Activated CD4-positive, alpha-beta memory T cell treated with anti-CD3 and anti-CD28 coated beads, Interleukin-2, amount 10 ng/mL, durations not matched to agents 7 days and 5 days (primary cell): ENCODE data around the gene MYOCD. TPM values are rescaled to one million over a fixed set of nuclear protein-coding genes. Genes with fewer than 3 reads are reported as not detected.

ENCODE experiments used
- CTCF ChIA-PET: fragments of 350-600 bp; sonication (Branson Sonifier 250); formaldehyde crosslinking; loops from one replicate; lab custom pipeline; 2021; ENCODE audit warnings: antibody characterized with exemption, inconsistent platforms; lab: Charles Lee
- POLR2A ChIA-PET: fragments of 350-600 bp; sonication (Branson Sonifier 250); formaldehyde crosslinking; loops from one replicate; lab custom pipeline; 2021; ENCODE audit warnings: antibody characterized with exemption; lab: Charles Lee
- DNase-seq: peaks from one replicate; pipeline ENCODE4 v3.0.0-alpha.2; 2020
- H3K27ac Mint-ChIP-seq: one replicate; pipeline ENCODE4 v1.8.0; 2021; ENCODE audit warnings: mild to moderate bottlenecking, mixed read lengths
- H3K27me3 Mint-ChIP-seq: one replicate; pipeline ENCODE4 v1.8.0; 2021; ENCODE audit warnings: mixed read lengths
- H3K36me3 Mint-ChIP-seq: one replicate; pipeline ENCODE4 v1.8.0; 2021; ENCODE audit warnings: low read depth, mixed read lengths
- H3K4me1 Mint-ChIP-seq: one replicate; pipeline ENCODE4 v1.8.0; 2021; ENCODE audit warnings: mixed read lengths
- H3K4me3 Mint-ChIP-seq: one replicate; pipeline ENCODE4 v1.8.0; 2021; ENCODE audit warnings: mild to moderate bottlenecking, mixed read lengths
- H3K9me3 Mint-ChIP-seq: one replicate; pipeline ENCODE4 v1.8.0; 2021; ENCODE audit warnings: mixed read lengths
- total RNA-seq, 2 experiments: library from RNA; stranded (reverse); gene quantifications; one replicate each; pipeline ENCODE4 v1.2.3, GENCODE V29; 2021

MYOCD gene
- total RNA-seq, 2 experiments from 2014 or later: not detected

DNA sequence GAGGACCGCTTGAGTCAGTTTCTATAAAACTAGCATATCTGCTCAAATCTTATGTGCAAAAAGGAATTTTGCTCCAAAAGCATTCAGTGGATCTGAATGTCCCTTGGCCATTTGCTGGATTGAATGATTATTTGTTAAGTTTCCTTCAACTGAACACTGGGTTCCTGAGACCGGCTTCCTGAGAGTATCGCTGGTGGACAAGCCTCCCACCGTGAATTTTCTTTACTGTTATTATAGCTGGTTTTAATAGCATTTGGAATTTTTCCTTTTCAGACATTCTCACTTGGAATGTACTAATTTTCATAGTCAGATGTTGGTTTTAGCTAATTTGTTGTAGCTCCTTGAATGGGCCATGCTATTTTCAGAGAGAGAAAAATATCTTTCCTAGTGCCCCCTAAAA, 9.8 kb upstream of the MYOCD start:
- no peaks in the 10 kb centered on the region for H3K9me3 Mint-ChIP-seq
- DNase-seq: no peak
- no peak overlapping the region for H3K4me3 Mint-ChIP-seq
- no peak overlapping the region for H3K27ac Mint-ChIP-seq
- H3K4me1 Mint-ChIP-seq: no peaks in the 10 kb centered on the region
- ChIA-PET CTCF (no interaction called here), POLR2A (no interaction called here)
- no peaks in the 10 kb centered on the region for H3K36me3 Mint-ChIP-seq
- H3K27me3 Mint-ChIP-seq: no peaks in the 10 kb centered on the region

- no peak for DNase-seq
- CTCF ChIA-PET: no interaction called here
- POLR2A ChIA-PET: no interaction called here
- H3K9me3 Mint-ChIP-seq: no peaks in the 10 kb centered on the region
- no peak overlapping the region for H3K27ac Mint-ChIP-seq
- H3K27me3 Mint-ChIP-seq: no peaks in the 10 kb centered on the region
- H3K4me1 Mint-ChIP-seq: no peaks in the 10 kb centered on the region
- H3K4me3 Mint-ChIP-seq: no peak overlapping the region
- no peaks in the 10 kb centered on the region for H3K36me3 Mint-ChIP-seq
Observed at GRCh38 chr17:12656354-12656753, 9.3 kb upstream of the MYOCD start.

GRCh38 chr17:12659500-12659899, 6.2 kb upstream of the MYOCD start:
- no peaks in the 10 kb centered on the region for H3K4me1 Mint-ChIP-seq

DNA sequence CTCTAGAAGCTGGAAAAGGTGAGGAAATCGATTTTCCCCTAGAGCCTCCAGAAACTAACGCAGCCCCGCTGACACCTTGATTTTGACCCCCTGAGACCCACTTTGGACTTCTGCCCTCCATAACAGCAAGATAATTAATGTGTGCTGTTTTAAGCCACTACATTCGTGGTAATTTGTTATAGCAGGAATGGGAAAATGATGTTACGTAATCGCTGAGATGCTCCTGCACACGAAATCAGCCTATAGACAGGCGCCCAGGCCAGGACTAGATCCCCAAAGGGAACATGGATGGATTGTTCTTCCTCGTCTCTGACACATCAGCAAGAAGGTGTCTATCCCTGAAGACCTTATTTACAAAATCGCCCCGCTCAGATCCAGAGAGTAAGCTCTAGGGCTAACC, 1.4 kb upstream of the MYOCD start:
- POLR2A ChIA-PET: no interaction called here
- Mint-ChIP-seq H3K36me3 (no peaks in the 10 kb centered on the region), H3K4me1 (no peaks in the 10 kb centered on the region), H3K4me3 (no peak overlapping the region), H3K27ac (no peak overlapping the region), H3K9me3 (no peaks in the 10 kb centered on the region), H3K27me3 (peaks cover 31% of the 10 kb centered on the region)
- CTCF ChIA-PET: no interaction called here
- DNase-seq: no peak

More at GRCh38 chr17:12659500-12659899, 6.2 kb upstream of the MYOCD start:
- Mint-ChIP-seq H3K4me3 (no peak overlapping the region), H3K27ac (no peak overlapping the region), H3K36me3 (no peaks in the 10 kb centered on the region), H3K9me3 (no peaks in the 10 kb centered on the region), H3K27me3 (peaks cover 4% of the 10 kb centered on the region)
- DNase-seq: no peak
- CTCF ChIA-PET: no interaction called here
- POLR2A ChIA-PET: no interaction called here

GRCh38 chr17:12664894-12665262, 812 bp upstream of the MYOCD start:
- Mint-ChIP-seq H3K4me1 (no peaks in the 10 kb centered on the region), H3K27me3 (peaks cover 31% of the 10 kb centered on the region), H3K27ac (no peak overlapping the region), H3K36me3 (no peaks in the 10 kb centered on the region), H3K4me3 (no peak overlapping the region), H3K9me3 (no peaks in the 10 kb centered on the region)
- no peak for DNase-seq
- ChIA-PET CTCF (no interaction called here), POLR2A (no interaction called here)

- DNase-seq: no peak
- no peak overlapping the region for H3K4me3 Mint-ChIP-seq
- no peak overlapping the region for H3K27ac Mint-ChIP-seq
- H3K36me3 Mint-ChIP-seq: no peaks in the 10 kb centered on the region
- H3K27me3 Mint-ChIP-seq: peaks cover 31% of the 10 kb centered on the region
- POLR2A ChIA-PET: no interaction called here
- CTCF ChIA-PET: interaction anchor here (0.6 kb wide), 1 partner anchor 496 kb away, joined by 3 read pairs; no protein-coding TSS in a partner anchor
- H3K9me3 Mint-ChIP-seq: no peaks in the 10 kb centered on the region
- H3K4me1 Mint-ChIP-seq: no peaks in the 10 kb centered on the region
Observed at GRCh38 chr17:12666718-12667117, 1.0 kb downstream of the MYOCD start.

DNA sequence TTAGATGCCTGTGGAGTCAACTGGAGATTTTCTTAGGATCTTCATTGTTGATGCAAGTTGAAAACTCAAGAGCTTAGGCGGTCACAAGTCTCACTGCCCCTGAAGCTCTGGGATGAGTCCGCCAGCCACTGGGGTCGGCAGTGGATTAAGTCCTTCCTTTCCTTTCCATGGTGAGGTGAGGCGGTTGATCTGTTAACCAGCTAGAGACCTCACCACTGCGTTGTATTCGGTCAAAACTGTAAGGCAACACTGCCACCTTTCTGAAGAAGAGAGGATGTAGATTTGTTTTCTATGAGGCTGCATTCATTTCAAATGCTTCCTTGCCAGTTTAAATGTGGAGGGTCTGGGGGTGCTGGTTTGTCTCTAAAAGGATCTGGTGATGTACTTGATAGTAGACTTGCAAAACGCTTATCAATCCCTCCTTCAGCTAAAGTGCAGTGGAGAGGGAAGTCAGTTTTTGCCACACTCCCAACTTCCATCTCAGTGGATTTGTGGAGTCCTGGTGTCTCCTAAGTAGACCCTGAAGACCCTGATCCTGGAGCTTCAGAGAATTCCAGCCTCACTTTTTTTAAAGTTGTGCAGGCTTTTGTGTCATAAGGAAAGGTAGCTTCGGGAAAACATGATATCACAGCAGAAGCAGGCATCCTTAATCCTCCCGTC, 1.7 kb downstream of the MYOCD start:
- H3K4me3 Mint-ChIP-seq: no peak overlapping the region
- ChIA-PET POLR2A (no interaction called here), CTCF (interaction anchor here (0.6 kb wide), 1 partner anchor 497 kb away, joined by 3 read pairs; no protein-coding TSS in a partner anchor)
- no peaks in the 10 kb centered on the region for H3K4me1 Mint-ChIP-seq
- no peak for DNase-seq
- H3K27me3 Mint-ChIP-seq: peaks cover 31% of the 10 kb centered on the region
- no peaks in the 10 kb centered on the region for H3K9me3 Mint-ChIP-seq
- H3K36me3 Mint-ChIP-seq: no peaks in the 10 kb centered on the region
- H3K27ac Mint-ChIP-seq: no peak overlapping the region

- CTCF ChIA-PET: no interaction called here
Observed at GRCh38 chr17:12671906-12672305, 6.2 kb downstream of the MYOCD start.

DNA sequence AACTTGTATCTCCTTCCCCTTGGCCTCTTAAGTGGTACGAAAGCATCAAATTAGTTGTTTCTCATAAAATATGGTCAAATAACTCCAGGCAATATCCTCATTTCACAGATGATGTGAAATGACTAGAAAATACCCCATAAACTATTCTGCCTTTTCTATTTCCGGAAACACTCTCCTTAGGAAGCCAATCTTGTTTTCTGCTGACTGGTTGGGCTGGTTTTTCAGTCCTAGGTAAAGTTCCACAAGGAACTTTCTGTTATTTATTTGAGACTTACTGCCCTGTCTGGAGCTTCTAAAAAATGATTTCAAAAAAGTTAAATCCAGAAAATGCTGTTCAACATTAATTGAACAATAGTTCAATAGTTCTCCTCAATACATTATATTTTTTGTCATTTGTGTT, 7.3 kb downstream of the MYOCD start:
- Mint-ChIP-seq H3K9me3 (peaks cover 6% of the 10 kb centered on the region), H3K4me3 (no peak overlapping the region), H3K4me1 (no peaks in the 10 kb centered on the region), H3K36me3 (no peaks in the 10 kb centered on the region), H3K27ac (no peak overlapping the region), H3K27me3 (no peaks in the 10 kb centered on the region)
- ChIA-PET CTCF (no interaction called here), POLR2A (no interaction called here)
- no peak for DNase-seq

More at GRCh38 chr17:12671906-12672305, 6.2 kb downstream of the MYOCD start:
- H3K27me3 Mint-ChIP-seq: peaks cover 6% of the 10 kb centered on the region
- DNase-seq: no peak
- POLR2A ChIA-PET: no interaction called here
- H3K4me3 Mint-ChIP-seq: no peak overlapping the region
- H3K27ac Mint-ChIP-seq: no peak overlapping the region
- H3K4me1 Mint-ChIP-seq: no peaks in the 10 kb centered on the region
- H3K9me3 Mint-ChIP-seq: peaks cover 4% of the 10 kb centered on the region
- H3K36me3 Mint-ChIP-seq: no peaks in the 10 kb centered on the region

GRCh38 chr17:12673788-12674187, 8.1 kb downstream of the MYOCD start:
- Mint-ChIP-seq H3K4me1 (no peaks in the 10 kb centered on the region), H3K36me3 (no peaks in the 10 kb centered on the region), H3K27me3 (no peaks in the 10 kb centered on the region), H3K4me3 (no peak overlapping the region), H3K27ac (no peak overlapping the region), H3K9me3 (peaks cover 6% of the 10 kb centered on the region)
- ChIA-PET POLR2A (no interaction called here), CTCF (no interaction called here)
- no peak for DNase-seq

GRCh38 chr17:12680407-12680897, 14.8 kb downstream of the MYOCD start:
- H3K4me3 Mint-ChIP-seq: no peak overlapping the region
- ChIA-PET CTCF (no interaction called here), POLR2A (no interaction called here)
- H3K27ac Mint-ChIP-seq: no peak overlapping the region
- H3K4me1 Mint-ChIP-seq: no peaks in the 10 kb centered on the region
- no peak for DNase-seq
- no peaks in the 10 kb centered on the region for H3K27me3 Mint-ChIP-seq
- H3K36me3 Mint-ChIP-seq: no peaks in the 10 kb centered on the region
- peaks cover 6% of the 10 kb centered on the region for H3K9me3 Mint-ChIP-seq

- Mint-ChIP-seq H3K9me3 (peaks cover 6% of the 10 kb centered on the region), H3K27me3 (no peaks in the 10 kb centered on the region), H3K36me3 (no peaks in the 10 kb centered on the region), H3K4me3 (no peak overlapping the region), H3K27ac (no peak overlapping the region), H3K4me1 (no peaks in the 10 kb centered on the region)
- POLR2A ChIA-PET: no interaction called here
- no peak for DNase-seq
- CTCF ChIA-PET: no interaction called here
Observed at GRCh38 chr17:12680993-12681392, 15.3 kb downstream of the MYOCD start.

GRCh38 chr17:12683299-12683698, 17.6 kb downstream of the MYOCD start:
- no peaks in the 10 kb centered on the region for H3K4me1 Mint-ChIP-seq
- CTCF ChIA-PET: no interaction called here
- no peak for DNase-seq
- H3K4me3 Mint-ChIP-seq: no peak overlapping the region
- POLR2A ChIA-PET: no interaction called here
- H3K27ac Mint-ChIP-seq: no peak overlapping the region
- no peaks in the 10 kb centered on the region for H3K27me3 Mint-ChIP-seq
- peaks cover 2% of the 10 kb centered on the region for H3K9me3 Mint-ChIP-seq
- H3K36me3 Mint-ChIP-seq: no peaks in the 10 kb centered on the region

- Mint-ChIP-seq H3K4me3 (no peak overlapping the region), H3K36me3 (no peaks in the 10 kb centered on the region), H3K9me3 (peaks cover 2% of the 10 kb centered on the region), H3K4me1 (no peaks in the 10 kb centered on the region), H3K27ac (no peak overlapping the region), H3K27me3 (no peaks in the 10 kb centered on the region)
- ChIA-PET CTCF (no interaction called here), POLR2A (no interaction called here)
- DNase-seq: no peak
Observed at GRCh38 chr17:12686486-12686885, 20.8 kb downstream of the MYOCD start.
